NCI-H1694 (cell line): Measurements from ENCODE around the gene DYNLRB2.

ENCODE experiments used
- DNase-seq: peaks from one replicate; lab custom pipeline; 2025; lab: John Stamatoyannopoulos, UW

DYNLRB2 gene

DNA sequence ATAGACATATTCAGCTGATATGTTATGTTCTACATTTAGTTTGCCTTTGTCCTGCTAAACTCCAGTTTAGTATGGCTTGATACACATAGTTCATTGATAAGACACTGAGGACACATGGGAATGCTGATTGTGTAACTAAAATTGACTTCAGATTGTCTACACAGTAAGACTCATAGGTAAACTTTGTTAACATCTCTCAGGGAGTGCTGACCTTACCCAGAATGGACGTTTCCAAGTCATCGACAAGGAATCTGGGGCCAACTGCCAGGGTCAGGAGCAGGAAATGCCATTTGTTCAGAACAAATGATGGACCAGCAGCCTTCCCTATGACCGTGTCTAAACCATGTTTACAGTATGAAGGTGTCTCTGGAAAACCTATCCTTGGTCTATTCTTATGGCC is 58.7 kb downstream of the DYNLRB2 start:
- DNase-seq: no peak
